ENCODE results near the gene CDK13.

CDK13 gene

GRCh38 chr7:40008223-40008815 lies 58.3 kb downstream of the CDK13 start:
- no peak for TF ChIP-seq CTCF (IDR thresholded peaks at IDR 0.05; ENCODE audit: low read length, missing control alignments)
- DNase-seq (ENCODE audit: low read depth) = peak; percentile 63
- no peak overlapping the region for H3K4me3 ChIP-seq (replicated peaks; ENCODE audit: low read depth, low read length)

- no peak for TF ChIP-seq CTCF (IDR thresholded peaks at IDR 0.05; ENCODE audit: low read length, missing control alignments)
- no peak for DNase-seq (ENCODE audit: low read depth)
- no peak overlapping the region for H3K4me3 ChIP-seq (replicated peaks; ENCODE audit: low read depth, low read length)
Observed at GRCh38 chr7:40009301-40009700, 59.2 kb downstream of the CDK13 start.

GRCh38 chr7:40014376-40014775 lies 64.3 kb downstream of the CDK13 start:
- TF ChIP-seq CTCF (IDR thresholded peaks at IDR 0.05; ENCODE audit: low read length, missing control alignments) = no peak
- no peak overlapping the region for H3K4me3 ChIP-seq (replicated peaks; ENCODE audit: low read depth, low read length)
- no peak for DNase-seq (ENCODE audit: low read depth)

- no peak overlapping the region for H3K4me3 ChIP-seq (replicated peaks; ENCODE audit: low read depth, low read length)
- TF ChIP-seq CTCF (IDR thresholded peaks at IDR 0.05; ENCODE audit: low read length, missing control alignments) = no peak
- peak; percentile 57 for DNase-seq (ENCODE audit: low read depth)
Observed at GRCh38 chr7:40015790-40016296, 65.8 kb downstream of the CDK13 start.

- DNase-seq (ENCODE audit: low read depth) = no peak
- TF ChIP-seq CTCF (IDR thresholded peaks at IDR 0.05; ENCODE audit: low read length, missing control alignments) = no peak
- no peak overlapping the region for H3K4me3 ChIP-seq (replicated peaks; ENCODE audit: low read depth, low read length)
Observed at GRCh38 chr7:40019558-40019957, 69.5 kb downstream of the CDK13 start.

GRCh38 chr7:40024048-40024447 lies 74.0 kb downstream of the CDK13 start:
- no peak for DNase-seq (ENCODE audit: low read depth)
- no peak for TF ChIP-seq CTCF (IDR thresholded peaks at IDR 0.05; ENCODE audit: low read length, missing control alignments)

GRCh38 chr7:40024841-40025240 lies 74.8 kb downstream of the CDK13 start:
- no peak overlapping the region for H3K4me3 ChIP-seq (replicated peaks; ENCODE audit: low read depth, low read length)
- no peak for DNase-seq (ENCODE audit: low read depth)
- no peak for TF ChIP-seq CTCF (IDR thresholded peaks at IDR 0.05; ENCODE audit: low read length, missing control alignments)

More at GRCh38 chr7:40024048-40024447, 74.0 kb downstream of the CDK13 start:
- H3K4me3 ChIP-seq (replicated peaks; ENCODE audit: low read depth, low read length) = no peak overlapping the region

All from fibroblast of pulmonary artery (primary cell).